Activated CD8-positive, alpha-beta T cell treated with anti-CD3 and anti-CD28 coated beads for 36 hours (primary cell): ENCODE data around the gene DCC. TPM values are rescaled to one million over a fixed set of nuclear protein-coding genes. Genes with fewer than 3 reads are reported as not detected.

Experiments
- ATAC-seq: fragments of 200-7000 bp; cut with Tn5 transposase; one replicate; pipeline ENCODE4 v1.10.0; 2021; ENCODE audit warnings: mild to moderate bottlenecking, moderate library complexity
- CTCF ChIA-PET: fragments of 350-600 bp; sonication (Branson Sonifier 250); formaldehyde crosslinking; loops from one replicate; lab custom pipeline; 2021; ENCODE audit warnings: antibody characterized with exemption; lab: Charles Lee
- POLR2A ChIA-PET: fragments of 350-600 bp; sonication (Branson Sonifier 250); formaldehyde crosslinking; loops from one replicate; lab custom pipeline; 2021; ENCODE audit warnings: antibody characterized with exemption; lab: Charles Lee
- DNase-seq: peaks from one replicate; pipeline ENCODE4 v3.0.0-alpha.2; 2020
- H3K27ac Mint-ChIP-seq: one replicate; pipeline ENCODE4 v1.8.0; 2021; ENCODE audit warnings: mild to moderate bottlenecking, mixed read lengths
- H3K27me3 Mint-ChIP-seq: one replicate; pipeline ENCODE4 v1.8.0; 2021; ENCODE audit warnings: mixed read lengths
- H3K36me3 Mint-ChIP-seq: one replicate; pipeline ENCODE4 v1.8.0; 2021; ENCODE audit warnings: low read depth, mixed read lengths
- H3K4me1 Mint-ChIP-seq: one replicate; pipeline ENCODE4 v1.8.0; 2021; ENCODE audit warnings: low read depth, mixed read lengths
- H3K4me3 Mint-ChIP-seq: one replicate; pipeline ENCODE4 v1.8.0; 2021; ENCODE audit warnings: mild to moderate bottlenecking, moderate library complexity, mixed read lengths
- H3K9me3 Mint-ChIP-seq: one replicate; pipeline ENCODE4 v1.8.0; 2021; ENCODE audit warnings: mixed read lengths
- CTCF ChIP-seq: fragments of 200-600 bp; IDR thresholded peaks from one replicate; pipeline ENCODE4 v1.8.0; 2022; ENCODE audit warnings: antibody characterized with exemption, mild to moderate bottlenecking
- intact Hi-C: fragments of 100-400 bp; cut with micrococcal nuclease; formaldehyde crosslinking; loops from one replicate; pipeline ENCODE4 v1.10.0; 2022
- total RNA-seq, 2 experiments: library from RNA; stranded (reverse); gene quantifications; one replicate each; pipeline ENCODE4 v1.2.3, GENCODE V29; 2021

The DCC gene
- total RNA-seq, 2 experiments from 2014 or later = not detected

- no peak for TF ChIP-seq CTCF
- Mint-ChIP-seq H3K4me1 (no peaks in the 10 kb centered on the region), H3K36me3 (no peaks in the 10 kb centered on the region), H3K27ac (no peak overlapping the region), H3K9me3 (peaks cover 8% of the 10 kb centered on the region), H3K27me3 (no peaks in the 10 kb centered on the region), H3K4me3 (no peak overlapping the region)
- ATAC-seq = no peak
- ChIA-PET CTCF (no interaction called here), POLR2A (no interaction called here)
- intact Hi-C loops = no loop called here
- DNase-seq = no peak
These were observed 149.7 kb downstream of the DCC start for GRCh38 chr18:52489396-52490306.

- no peak for TF ChIP-seq CTCF
- ChIA-PET POLR2A (no interaction called here), CTCF (interaction anchor here (0.8 kb wide), 1 partner anchor 13 kb away, joined by 3 read pairs; no protein-coding TSS in a partner anchor)
- H3K4me3 Mint-ChIP-seq = no peak overlapping the region
- ATAC-seq = no peak
- H3K27me3 Mint-ChIP-seq = no peaks in the 10 kb centered on the region
- no peaks in the 10 kb centered on the region for H3K4me1 Mint-ChIP-seq
- H3K36me3 Mint-ChIP-seq = no peaks in the 10 kb centered on the region
- H3K27ac Mint-ChIP-seq = no peak overlapping the region
- intact Hi-C loops = no loop called here
- no peak for DNase-seq
- H3K9me3 Mint-ChIP-seq = peaks cover 10% of the 10 kb centered on the region
These were observed 156.4 kb downstream of the DCC start for GRCh38 chr18:52496426-52496825.

- no peak for TF ChIP-seq CTCF
- DNase-seq = no peak
- Mint-ChIP-seq H3K36me3 (no peaks in the 10 kb centered on the region), H3K9me3 (peaks cover 7% of the 10 kb centered on the region), H3K4me1 (no peaks in the 10 kb centered on the region), H3K4me3 (no peak overlapping the region), H3K27ac (no peak overlapping the region), H3K27me3 (no peaks in the 10 kb centered on the region)
- intact Hi-C loops = no loop called here
- ChIA-PET POLR2A (no interaction called here), CTCF (no interaction called here)
- no peak for ATAC-seq
These were observed 159.0 kb downstream of the DCC start for GRCh38 chr18:52499016-52499415.

GRCh38 chr18:52499644-52500043 lies 159.6 kb downstream of the DCC start:
- ChIA-PET POLR2A (no interaction called here), CTCF (no interaction called here)
- Mint-ChIP-seq H3K36me3 (no peaks in the 10 kb centered on the region), H3K9me3 (peaks cover 2% of the 10 kb centered on the region), H3K4me1 (no peaks in the 10 kb centered on the region), H3K27me3 (no peaks in the 10 kb centered on the region), H3K4me3 (no peak overlapping the region), H3K27ac (no peak overlapping the region)
- intact Hi-C loops = no loop called here
- no peak for ATAC-seq
- no peak for TF ChIP-seq CTCF
- DNase-seq = no peak

GRCh38 chr18:52504589-52504988 lies 164.6 kb downstream of the DCC start:
- Mint-ChIP-seq H3K27ac (no peak overlapping the region), H3K36me3 (no peaks in the 10 kb centered on the region), H3K4me3 (no peak overlapping the region), H3K9me3 (no peaks in the 10 kb centered on the region), H3K27me3 (no peaks in the 10 kb centered on the region), H3K4me1 (no peaks in the 10 kb centered on the region)
- CTCF ChIA-PET = no interaction called here
- no peak for TF ChIP-seq CTCF
- intact Hi-C loops = no loop called here
- POLR2A ChIA-PET = no interaction called here
- DNase-seq (no peak), ATAC-seq (no peak)
